Occipital lobe (tissue), 2 donors: ENCODE results near the gene MLH1. TPM values are rescaled to one million over a fixed set of nuclear protein-coding genes. Genes with fewer than 3 reads are reported as not detected.
"Not testable (repeated sequence)": the region's sequence is repeated elsewhere in the genome, so short reads cannot be mapped to it uniquely, and the experiment has no call there.

Experiments used
- DNase-seq: peaks from one replicate; lab custom pipeline; 2025; lab: John Stamatoyannopoulos, UW
- total RNA-seq: library from RNA; depleted of rRNA; stranded (reverse); fragments of >200 nt; gene quantifications from one replicate; pipeline ENCODE4 v1.2.3, GENCODE V29; 2014

Gene MLH1
- total RNA-seq: 44.5 TPM

GRCh38 chr3:36993326-36994283 lies at the start of gene MLH1:
Gene MLH1, plus strand, starts transcription at chr3:36993518. Its CDS starts 30 bp downstream, at chr3:36993548.
- no peak for DNase-seq

- DNase-seq: no peak
These were observed 49.7 kb upstream of the MLH1 start for GRCh38 chr3:36943601-36944000.

GRCh38 chr3:36944012-36944640 lies 49.2 kb upstream of the MLH1 start:
- DNase-seq: peak; percentile 57

GRCh38 chr3:36944641-36945270 lies 48.6 kb upstream of the MLH1 start, which contains the start of gene TRANK1:
Gene TRANK1, minus strand, starts transcription at chr3:36945054. Its CDS starts 245 bp downstream, at chr3:36944809.
- peak; percentile 51 for DNase-seq

GRCh38 chr3:36945333-36945980 lies 47.9 kb upstream of the MLH1 start:
- no peak for DNase-seq

GRCh38 chr3:36947814-36948213 lies 45.5 kb upstream of the MLH1 start:
- DNase-seq: not testable (repeated sequence)

GRCh38 chr3:36954452-36955134 lies 38.7 kb upstream of the MLH1 start:
- DNase-seq: no peak

- no peak for DNase-seq
These were observed 37.2 kb upstream of the MLH1 start for GRCh38 chr3:36956155-36956554.

- no peak for DNase-seq
These were observed 36.3 kb upstream of the MLH1 start for GRCh38 chr3:36957063-36957462.

- no peak for DNase-seq
These were observed 35.2 kb upstream of the MLH1 start for GRCh38 chr3:36957862-36958686.

GRCh38 chr3:36959821-36960220 lies 33.5 kb upstream of the MLH1 start:
- no peak for DNase-seq

- no peak for DNase-seq
These were observed 32.8 kb upstream of the MLH1 start for GRCh38 chr3:36960502-36960901.

- not testable (repeated sequence) for DNase-seq
These were observed 30.3 kb upstream of the MLH1 start for GRCh38 chr3:36963008-36963407.

- no peak for DNase-seq
These were observed 29.0 kb upstream of the MLH1 start for GRCh38 chr3:36964331-36964730.

- DNase-seq: no peak
These were observed 28.5 kb upstream of the MLH1 start for GRCh38 chr3:36964817-36965216.

- no peak for DNase-seq
These were observed 27.9 kb upstream of the MLH1 start for GRCh38 chr3:36965440-36965839.

GRCh38 chr3:36969085-36969484 lies 24.2 kb upstream of the MLH1 start:
- no peak for DNase-seq

- DNase-seq: no peak
These were observed 23.5 kb upstream of the MLH1 start for GRCh38 chr3:36969540-36970432.

- DNase-seq: no peak
These were observed 21.2 kb upstream of the MLH1 start for GRCh38 chr3:36972163-36972562.
